Thyroid gland (tissue), 4 donors: ENCODE measurements around the gene PNO1.

Source experiments
- CTCF ChIP-seq, 6 experiments: fragments of 200-600 bp in 3 of 6; fragments of 450-650 bp in 3 of 6; sonication (generic) in 3 of 6; IDR thresholded peaks; one replicate each; pipeline ENCODE4 v1.5.1; 2016 to 2019; ENCODE audit warnings: antibody characterized with exemption in 6 of 6, mild to moderate bottlenecking in 2 of 6, inconsistent platforms in 1 of 6, moderate library complexity in 1 of 6
- POLR2A ChIP-seq, 2 donors: fragments of 450-650 bp; IDR thresholded peaks; one replicate each; pipeline ENCODE4 v1.6.1; 2017; ENCODE audit warnings: antibody characterized with exemption in 2 of 2, mild to moderate bottlenecking in 2 of 2, moderate library complexity in 1 of 2

GRCh38 chr2:68203587-68203986 lies 45.9 kb downstream of the PNO1 start:
- TF ChIP-seq POLR2A (IDR thresholded peaks at IDR 0.05): no peak
- TF ChIP-seq CTCF (IDR thresholded peaks at IDR 0.05): no peak
